NB4 (cell line): Measurements from ENCODE around the gene MTX1.

Experiments
- DNase-seq: peaks from one replicate; pipeline ENCODE4 v3.0.0; 2010; ENCODE audit warnings: low read depth
- H3K4me3 ChIP-seq: one replicate; pipeline ENCODE4 v1.5.1; 2011; ENCODE audit warnings: mild to moderate bottlenecking, low read depth, low read length, moderate library complexity
- MYC ChIP-seq: IDR thresholded peaks from 2 replicates; pipeline ENCODE4 v1.6.1; 2011; ENCODE audit warnings: low read depth, low read length
- POLR2A ChIP-seq: IDR thresholded peaks from 2 replicates; pipeline ENCODE4 v1.6.1; 2011; ENCODE audit warnings: mild to moderate bottlenecking; ENCODE audit not compliant: insufficient read length; ENCODE audit errors: extremely low read depth
- TF ChIP-seq, protein P1 (sequence below): IDR thresholded peaks from one replicate; pipeline ENCODE4 v1.5.1; 2012; ENCODE audit warnings: low read depth, low read length
- TF ChIP-seq, protein P2 (sequence below): IDR thresholded peaks from 2 replicates; pipeline ENCODE4 v1.6.1; 2011; ENCODE audit warnings: low read depth, low read length

The MTX1 gene

GRCh38 chr1:155197901-155198546, 10.5 kb upstream of the MTX1 start:
- TF ChIP-seq, protein P1, sequence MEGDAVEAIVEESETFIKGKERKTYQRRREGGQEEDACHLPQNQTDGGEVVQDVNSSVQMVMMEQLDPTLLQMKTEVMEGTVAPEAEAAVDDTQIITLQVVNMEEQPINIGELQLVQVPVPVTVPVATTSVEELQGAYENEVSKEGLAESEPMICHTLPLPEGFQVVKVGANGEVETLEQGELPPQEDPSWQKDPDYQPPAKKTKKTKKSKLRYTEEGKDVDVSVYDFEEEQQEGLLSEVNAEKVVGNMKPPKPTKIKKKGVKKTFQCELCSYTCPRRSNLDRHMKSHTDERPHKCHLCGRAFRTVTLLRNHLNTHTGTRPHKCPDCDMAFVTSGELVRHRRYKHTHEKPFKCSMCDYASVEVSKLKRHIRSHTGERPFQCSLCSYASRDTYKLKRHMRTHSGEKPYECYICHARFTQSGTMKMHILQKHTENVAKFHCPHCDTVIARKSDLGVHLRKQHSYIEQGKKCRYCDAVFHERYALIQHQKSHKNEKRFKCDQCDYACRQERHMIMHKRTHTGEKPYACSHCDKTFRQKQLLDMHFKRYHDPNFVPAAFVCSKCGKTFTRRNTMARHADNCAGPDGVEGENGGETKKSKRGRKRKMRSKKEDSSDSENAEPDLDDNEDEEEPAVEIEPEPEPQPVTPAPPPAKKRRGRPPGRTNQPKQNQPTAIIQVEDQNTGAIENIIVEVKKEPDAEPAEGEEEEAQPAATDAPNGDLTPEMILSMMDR = no peak
- no peak for TF ChIP-seq MYC
- no peak for TF ChIP-seq POLR2A
- TF ChIP-seq, protein P2, sequence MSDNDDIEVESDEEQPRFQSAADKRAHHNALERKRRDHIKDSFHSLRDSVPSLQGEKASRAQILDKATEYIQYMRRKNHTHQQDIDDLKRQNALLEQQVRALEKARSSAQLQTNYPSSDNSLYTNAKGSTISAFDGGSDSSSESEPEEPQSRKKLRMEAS = no peak
- DNase-seq = no peak
- H3K4me3 ChIP-seq = no peak overlapping the region

GRCh38 chr1:155198547-155198906, 10.0 kb upstream of the MTX1 start:
- TF ChIP-seq, protein P1 = no peak
- TF ChIP-seq, protein P2 = no peak
- TF ChIP-seq POLR2A = no peak
- no peak for TF ChIP-seq MYC
- no peak for DNase-seq
- no peak overlapping the region for H3K4me3 ChIP-seq

GRCh38 chr1:155199792-155200191, 8.7 kb upstream of the MTX1 start:
- DNase-seq = no peak
- H3K4me3 ChIP-seq = no peak overlapping the region
- no peak for TF ChIP-seq POLR2A
- TF ChIP-seq, protein P2 = no peak

GRCh38 chr1:155200920-155201319, 7.6 kb upstream of the MTX1 start:
- no peak for TF ChIP-seq MYC
- DNase-seq = no peak
- no peak overlapping the region for H3K4me3 ChIP-seq

- TF ChIP-seq POLR2A (no peak), MYC (no peak)
- TF ChIP-seq, protein P1 = no peak
- TF ChIP-seq, protein P2 = no peak
- H3K4me3 ChIP-seq = no peak overlapping the region
- DNase-seq = no peak
Measured at GRCh38 chr1:155202198-155202597, 6.3 kb upstream of the MTX1 start.

GRCh38 chr1:155202731-155203515, 5.6 kb upstream of the MTX1 start:
- DNase-seq = no peak
- no peak overlapping the region for H3K4me3 ChIP-seq
- TF ChIP-seq, protein P2 = no peak
- TF ChIP-seq, protein P1 = no peak
- TF ChIP-seq MYC (no peak), POLR2A (no peak)
